HepG2 (cell line): ENCODE results near the gene STK40. TPM values are rescaled to one million over a fixed set of nuclear protein-coding genes. Genes with fewer than 3 reads are reported as not detected.
A peak's percentile ranks its signal among the peaks of the same experiment; 100 is the strongest.

ENCODE experiments used
- ATAC-seq: fragments of 200-7000 bp; cut with Tn5 transposase; 3 replicates; pipeline ENCODE4 v1.9.1; 2020; ENCODE audit warnings: mild to moderate bottlenecking, moderate library complexity
- BruUV-seq: library from RNA; stranded (reverse); fragments of 400-500 nt; replicated peaks from 2 replicates; lab custom pipeline; 2021; lab: Mats Ljungman, UMichigan
- CTCF ChIA-PET: fragments of 300-600 bp; formaldehyde crosslinking; extraction: SDS; loops from one replicate; lab custom pipeline; 2021; ENCODE audit warnings: low total read pairs, inconsistent platforms, low intra/inter-chr PET ratio; lab: Yijun Ruan, JAX
- POLR2A ChIA-PET: fragments of 350-600 bp; sonication (Branson Sonifier 250); formaldehyde crosslinking; loops from one replicate; lab custom pipeline; 2020; ENCODE audit warnings: antibody characterized with exemption, inconsistent platforms; lab: Yijun Ruan, JAX
- DNase-seq: peaks from one replicate; pipeline ENCODE4 v3.0.0-alpha.2; 2015; ENCODE audit warnings: low spot score
- FAIRE-seq: peaks from 3 replicates; lab custom pipeline; 2011; peaks lifted over from hg19 to GRCh38; lab: Jason Lieb, UNC
- H2AFZ ChIP-seq: one replicate; pipeline ENCODE4 v1.6.1; 2011; ENCODE audit warnings: low read length, inconsistent platforms
- H3K27ac ChIP-seq: fragments of 300-600 bp; 3 replicates; pipeline ENCODE4 v1.8.0; 2011; ENCODE audit warnings: mixed run types, mild to moderate bottlenecking, mixed read lengths, low read length, inconsistent platforms; ENCODE audit not compliant: insufficient read depth; ENCODE audit errors: extremely low read length
- H3K27me3 ChIP-seq, 2 experiments: fragments of 200-600 bp in 1 of 2; 2 replicates in 1 of 2; 3 replicates in 1 of 2; pipeline versions ENCODE4 v1.6.0 to v1.8.0; 2011; ENCODE audit warnings: low read length in 2 of 2, mild to moderate bottlenecking in 2 of 2, moderate library complexity in 2 of 2, inconsistent platforms in 1 of 2; ENCODE audit not compliant: insufficient read depth in 2 of 2, control insufficient read depth in 1 of 2
- H3K36me3 ChIP-seq, 2 experiments: fragments of 200-600 bp in 1 of 2; replicated peaks in 1 of 2; 2 replicates in 1 of 2; 3 replicates in 1 of 2; pipeline versions ENCODE4 v1.5.1 to v1.8.0; 2011; ENCODE audit warnings: low read length in 2 of 2, inconsistent platforms in 1 of 2; ENCODE audit not compliant: insufficient read depth in 2 of 2, control insufficient read depth in 1 of 2
- H3K4me1 ChIP-seq: 2 replicates; pipeline ENCODE4 v1.5.1; 2012; ENCODE audit warnings: low read length, inconsistent platforms; ENCODE audit not compliant: insufficient read depth
- H3K4me2 ChIP-seq: 2 replicates; pipeline ENCODE4 v1.6.0; 2011; ENCODE audit warnings: low read depth, low read length, inconsistent platforms
- H3K4me3 ChIP-seq, 3 experiments: fragments of 200-600 bp in 1 of 3; sonication (generic), shearing (Covaris generic) in 1 of 3; replicated peaks in 1 of 3; 2 replicates each; pipeline ENCODE4 v1.5.1; 2011 to 2016; ENCODE audit warnings: low read length in 3 of 3, inconsistent platforms in 2 of 3, low read depth in 2 of 3, mild to moderate bottlenecking in 2 of 3, control low read depth in 1 of 3, mixed read lengths in 1 of 3; ENCODE audit not compliant: insufficient read depth in 1 of 3
- H3K79me2 ChIP-seq: one replicate; pipeline ENCODE4 v1.6.1; 2011; ENCODE audit warnings: low read length, inconsistent platforms; ENCODE audit not compliant: insufficient read depth
- H3K9ac ChIP-seq: 2 replicates; pipeline ENCODE4 v1.6.0; 2011; ENCODE audit warnings: mild to moderate bottlenecking, low read depth, low read length, inconsistent platforms; ENCODE audit not compliant: insufficient read depth
- H3K9me3 ChIP-seq: 2 replicates; pipeline ENCODE4 v1.5.1; 2012; ENCODE audit warnings: mild to moderate bottlenecking, low read length
- H4K20me1 ChIP-seq: 2 replicates; pipeline ENCODE4 v1.6.0; 2011; ENCODE audit warnings: inconsistent platforms, mild to moderate bottlenecking, low read length, moderate library complexity; ENCODE audit not compliant: insufficient read depth
- ATRX ChIP-seq: sonication (generic); formaldehyde crosslinking; IDR thresholded peaks from 2 replicates; pipeline ENCODE4 v1.4.0; 2020; ENCODE audit warnings: missing genetic modification reagents, borderline replicate concordance
- FOXA3 ChIP-seq: IDR thresholded peaks from 2 replicates; pipeline ENCODE4 v1.6.1; 2016; ENCODE audit warnings: missing genetic modification reagents, missing compliant biosample characterization
- KDM3A ChIP-seq: IDR thresholded peaks from 2 replicates; pipeline ENCODE4 v1.6.1; 2018; ENCODE audit warnings: low read depth, missing compliant biosample characterization
- NR2F6 ChIP-seq, 2 experiments: IDR thresholded peaks; 2 replicates each; pipeline ENCODE4 v1.6.1; 2016; ENCODE audit warnings: antibody characterized with exemption in 1 of 2, mild to moderate bottlenecking in 1 of 2
- RFX3 ChIP-seq: IDR thresholded peaks from 2 replicates; pipeline ENCODE4 v1.6.1; 2016; ENCODE audit warnings: missing biosample characterization, missing genetic modification reagents
- ZFP36 ChIP-seq: fragments of 150-350 bp; IDR thresholded peaks from 2 replicates; pipeline ENCODE4 v1.6.1; 2018; ENCODE audit warnings: borderline replicate concordance, low read length, low read depth; ENCODE audit not compliant: partially characterized antibody
- ZNF121 ChIP-seq: sonication (generic); formaldehyde crosslinking; IDR thresholded peaks from 2 replicates; pipeline ENCODE4 v1.5.0; 2020; ENCODE audit warnings: mild to moderate bottlenecking, missing genetic modification reagents
- ZNF441 ChIP-seq: sonication (generic); formaldehyde crosslinking; IDR thresholded peaks from 2 replicates; pipeline ENCODE4 v1.7.0; 2021; ENCODE audit warnings: missing genetic modification reagents, borderline replicate concordance
- ZNF607 ChIP-seq: sonication (generic); formaldehyde crosslinking; IDR thresholded peaks from 2 replicates; pipeline ENCODE4 v1.5.1; 2020; ENCODE audit warnings: missing genetic modification reagents, mild to moderate bottlenecking, borderline replicate concordance
- ZNF678 ChIP-seq: sonication (generic); formaldehyde crosslinking; IDR thresholded peaks from 2 replicates; pipeline ENCODE4 v1.4.0; 2020; ENCODE audit warnings: mild to moderate bottlenecking, missing genetic modification reagents
- ZNF709 ChIP-seq: sonication (generic); formaldehyde crosslinking; IDR thresholded peaks from 2 replicates; pipeline ENCODE4 v1.5.0; 2020; ENCODE audit warnings: mild to moderate bottlenecking, missing genetic modification reagents
- WGBS: methylation state at CpG from one replicate; pipeline ENCODE4 v1.1.6; 2017; ENCODE audit warnings: low lambda C conversion rate; 5-methylcytosine and 5-hydroxymethylcytosine counted together
- in situ Hi-C: cut with HindIII; loops from 2 replicates; pipeline ENCODE4 v1.10.0; 2017; ENCODE audit warnings: low pct_unique_long_range_greater_than_20kb; ENCODE audit not compliant: extremely low pct_ligation_motif_present
- intact Hi-C: fragments of 100-400 bp; cut with micrococcal nuclease; formaldehyde crosslinking; loops from one replicate; pipeline ENCODE4 v1.10.0; 2022; ENCODE audit not compliant: unreplicated experiment
- polyA plus RNA-seq, 8 experiments: library from polyadenylated mRNA; depleted of rRNA in 3 of 8; stranded (reverse) in 7 of 8; unstranded in 1 of 8; fragments of >200 nt; fragmentation: Illumina TruSeq in 4 of 8; extraction: Trizol in 4 of 8; gene quantifications; 2 replicates each; pipeline versions ENCODE4 v1.2.1 to v1.2.3, GENCODE V29; 2011 to 2016; ENCODE audit warnings: low read depth in 4 of 8, missing spikeins in 1 of 8, mixed read lengths in 1 of 8; ENCODE audit not compliant: insufficient read depth in 1 of 8
- total RNA-seq, 5 experiments: library from RNA; depleted of rRNA; stranded (reverse); fragments of >200 nt; fragmentation: Illumina TruSeq; extraction: Trizol; gene quantifications; 2 replicates each; pipeline ENCODE4 v1.2.3, GENCODE V29; 2016; ENCODE audit warnings: low read depth in 1 of 5
- TF ChIP-seq, protein P1 (sequence below), 2 experiments: sonication (generic) in 1 of 2; formaldehyde crosslinking in 1 of 2; IDR thresholded peaks; 2 replicates each; pipeline versions ENCODE4 v1.4.0 to v1.6.1; 2018 to 2020; ENCODE audit warnings: missing genetic modification reagents in 2 of 2, borderline replicate concordance in 1 of 2, low read depth in 1 of 2, mild to moderate bottlenecking in 1 of 2, missing biosample characterization in 1 of 2
- TF ChIP-seq, protein P2 (sequence below): sonication (generic); formaldehyde crosslinking; IDR thresholded peaks from 2 replicates; pipeline ENCODE4 v1.5.0; 2020; ENCODE audit warnings: missing genetic modification reagents, mild to moderate bottlenecking, borderline replicate concordance

The STK40 gene
- total and polyA plus RNA-seq, 2 of the 13 experiments (the other 11 are each of a cell fraction or from before 2014, with no cell fraction given): 33.8 to 35.1 TPM

DNA sequence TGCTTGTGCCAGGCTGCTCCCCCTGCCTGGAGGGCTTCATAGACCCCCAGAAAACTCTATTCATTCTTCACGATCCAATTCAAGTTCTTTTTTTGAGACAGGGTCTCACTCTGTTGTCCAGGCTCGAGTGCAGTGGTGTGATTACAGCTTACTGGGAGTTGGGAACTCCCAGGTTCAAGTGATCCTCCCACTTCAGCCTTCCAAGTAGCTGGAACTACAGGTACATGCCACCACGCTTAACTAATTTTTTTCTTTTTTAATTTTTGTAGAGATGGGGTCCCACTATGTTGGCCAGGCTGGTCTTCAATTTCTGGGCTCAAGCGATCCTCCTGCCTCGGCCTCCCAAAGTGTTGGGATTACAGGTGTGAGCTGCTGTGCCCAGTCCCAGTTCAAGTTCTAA is 4.3 kb downstream of the STK40 start:
- 93% methylated on average over 5 of the region's 5 CpGs for WGBS
- no TSS peak for BruUV-seq
- intact Hi-C loops: loop anchor here (5.0 kb wide), 1 partner anchor 41 kb away; no protein-coding TSS in a partner anchor
- H3K27me3 ChIP-seq: no peaks in the 10 kb centered on the region; a peak in 1 of 5 replicates
- TF ChIP-seq ZNF121 (CRISPR knock-in tag): peak; percentile 74
- no peak for TF ChIP-seq ATRX (CRISPR knock-in tag)
- TF ChIP-seq, all 625 proteins: peak for 1
- POLR2A ChIA-PET: interaction anchor here (1.2 to 2.1 kb wide), 3 partner anchors 16 to 141 kb away, joined by 3 to 12 read pairs (median 5); partner anchors contain the start of gene LSM10
- Histone ChIP-seq H3K9me3 (no peaks in the 10 kb centered on the region), H3K27ac (peak overlapping the region; percentile 75), H3K9ac (no peak overlapping the region), H3K4me3 (no peak overlapping the region), H3K4me2 (no peak overlapping the region; the same call in 1 of the 2 replicates), H2AFZ (no peak overlapping the region), H3K79me2 (peaks cover 80% of the 10 kb centered on the region), H3K4me1 (peaks cover 74% of the 10 kb centered on the region), H4K20me1 (peaks cover 10% of the 10 kb centered on the region), H3K36me3 (peaks cover 6 to 8% of the 10 kb centered on the region in 2 experiments; a peak in 4 of 5 replicates)
- DNase-seq: no peak
- CTCF ChIA-PET: no interaction called here
- no peak for FAIRE-seq
- in situ Hi-C loops: no loop called here
- ATAC-seq: no peak

DNA sequence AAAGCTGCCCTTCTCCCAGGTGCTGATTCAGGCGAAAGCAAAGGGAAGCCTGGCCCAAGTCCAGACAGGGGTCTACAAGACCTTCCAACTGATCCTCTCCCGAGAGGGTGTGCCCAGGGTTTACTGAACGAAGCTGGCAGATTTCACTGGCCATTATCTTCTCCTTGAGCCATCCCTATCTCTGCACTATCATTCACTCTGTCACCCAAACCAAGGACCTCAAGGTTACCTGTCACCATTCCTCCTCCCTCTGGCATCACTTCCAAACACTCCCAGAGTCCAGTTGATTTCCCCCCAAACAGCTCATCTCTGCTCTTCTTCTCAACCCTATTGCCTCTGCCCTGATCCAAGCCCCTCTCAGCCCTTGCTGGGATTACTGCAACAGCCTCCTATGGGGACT is 4.9 kb downstream of the STK40 start:
- Histone ChIP-seq H3K27me3 (no peaks in the 10 kb centered on the region; a peak in 1 of 5 replicates), H3K27ac (peak overlapping the region; percentile 75), H3K4me3 (no peak overlapping the region), H3K9me3 (no peaks in the 10 kb centered on the region), H2AFZ (no peak overlapping the region), H3K36me3 (peaks cover 6 to 8% of the 10 kb centered on the region in 2 experiments; a peak in 4 of 5 replicates), H3K9ac (peak overlapping the region; percentile 47), H3K79me2 (peaks cover 86% of the 10 kb centered on the region), H3K4me1 (peaks cover 77% of the 10 kb centered on the region), H4K20me1 (peaks cover 10% of the 10 kb centered on the region), H3K4me2 (peak overlapping the region; percentile 60)
- intact Hi-C loops (loop anchor here (5.0 kb wide), 1 partner anchor 42 kb away; no protein-coding TSS in a partner anchor), in situ Hi-C loops (no loop called here)
- DNase-seq (no peak), FAIRE-seq (no peak), ATAC-seq (no peak)
- WGBS: 69% methylated on average over 3 of the region's 3 CpGs
- ChIA-PET POLR2A (interaction anchor here (1.6 to 4.1 kb wide), 4 partner anchors 17 to 231 kb away, joined by 3 to 32 read pairs (median 4); partner anchors contain the start of genes LSM10 and MRPS15), CTCF (no interaction called here)
- BruUV-seq: no TSS peak
- TF ChIP-seq, protein P1, sequence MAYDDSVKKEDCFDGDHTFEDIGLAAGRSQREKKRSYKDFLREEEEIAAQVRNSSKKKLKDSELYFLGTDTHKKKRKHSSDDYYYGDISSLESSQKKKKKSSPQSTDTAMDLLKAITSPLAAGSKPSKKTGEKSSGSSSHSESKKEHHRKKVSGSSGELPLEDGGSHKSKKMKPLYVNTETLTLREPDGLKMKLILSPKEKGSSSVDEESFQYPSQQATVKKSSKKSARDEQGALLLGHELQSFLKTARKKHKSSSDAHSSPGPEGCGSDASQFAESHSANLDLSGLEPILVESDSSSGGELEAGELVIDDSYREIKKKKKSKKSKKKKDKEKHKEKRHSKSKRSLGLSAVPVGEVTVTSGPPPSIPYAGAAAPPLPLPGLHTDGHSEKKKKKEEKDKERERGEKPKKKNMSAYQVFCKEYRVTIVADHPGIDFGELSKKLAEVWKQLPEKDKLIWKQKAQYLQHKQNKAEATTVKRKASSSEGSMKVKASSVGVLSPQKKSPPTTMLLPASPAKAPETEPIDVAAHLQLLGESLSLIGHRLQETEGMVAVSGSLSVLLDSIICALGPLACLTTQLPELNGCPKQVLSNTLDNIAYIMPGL (CRISPR knock-in tag; IDR thresholded peaks at IDR 0.05; ENCODE audit: borderline replicate concordance in 1 of 2, low read depth in 1 of 2): no peak
- TF ChIP-seq ZNF441 (CRISPR knock-in tag): no peak
- no peak for TF ChIP-seq FOXA3
- TF ChIP-seq, protein P2, sequence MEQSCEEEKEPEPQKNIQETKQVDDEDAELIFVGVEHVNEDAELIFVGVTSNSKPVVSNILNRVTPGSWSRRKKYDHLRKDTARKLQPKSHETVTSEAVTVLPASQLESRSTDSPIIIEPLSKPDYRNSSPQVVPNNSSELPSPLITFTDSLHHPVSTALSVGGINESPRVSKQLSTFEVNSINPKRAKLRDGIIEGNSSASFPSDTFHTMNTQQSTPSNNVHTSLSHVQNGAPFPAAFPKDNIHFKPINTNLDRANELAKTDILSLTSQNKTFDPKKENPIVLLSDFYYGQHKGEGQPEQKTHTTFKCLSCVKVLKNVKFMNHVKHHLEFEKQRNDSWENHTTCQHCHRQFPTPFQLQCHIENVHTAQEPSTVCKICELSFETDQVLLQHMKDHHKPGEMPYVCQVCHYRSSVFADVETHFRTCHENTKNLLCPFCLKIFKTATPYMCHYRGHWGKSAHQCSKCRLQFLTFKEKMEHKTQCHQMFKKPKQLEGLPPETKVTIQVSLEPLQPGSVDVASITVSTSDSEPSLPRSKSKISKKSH: no peak
- no peak for TF ChIP-seq ZFP36
- no peak for TF ChIP-seq ZNF709 (CRISPR knock-in tag)
- TF ChIP-seq KDM3A (CRISPR knock-in tag): no peak
- no peak for TF ChIP-seq ZNF607 (CRISPR knock-in tag)
- TF ChIP-seq RFX3 (CRISPR knock-in tag): no peak
- no peak for TF ChIP-seq ZNF678 (CRISPR knock-in tag)
- no peak for TF ChIP-seq NR2F6 (IDR thresholded peaks at IDR 0.05)
- TF ChIP-seq NR2F6 (CRISPR knock-in tag; IDR thresholded peaks at IDR 0.05): no peak
